HuH-7.5 (cell line): Measurements from ENCODE around the gene CHRM5.
"Not testable (repeated sequence)": the region's sequence is repeated elsewhere in the genome, so short reads cannot be mapped to it uniquely, and the experiment has no call there.

Experiments used
- DNase-seq: peaks from one replicate; pipeline ENCODE4 v3.0.0; 2011; ENCODE audit warnings: low spot score

CHRM5 gene

DNA sequence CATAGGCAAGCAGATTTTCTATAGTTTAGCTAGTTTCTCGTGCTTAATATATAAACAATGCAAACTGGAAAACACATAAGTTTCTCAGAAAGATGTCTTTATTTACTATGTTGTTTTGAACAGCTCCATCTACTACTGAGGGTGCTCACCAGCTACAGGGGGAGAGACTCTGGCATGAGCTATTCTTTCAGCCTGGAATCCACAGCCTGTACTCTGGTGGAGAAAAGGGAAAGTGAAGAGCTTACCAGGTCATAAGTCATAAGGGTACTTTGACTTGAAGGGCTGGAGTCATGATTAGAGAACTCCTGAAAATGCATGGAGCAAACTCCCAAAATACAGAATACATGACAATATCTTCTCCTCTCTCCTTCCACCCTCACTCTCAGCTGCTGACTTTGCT, 75.1 kb downstream of the CHRM5 start:
- no peak for DNase-seq

DNA sequence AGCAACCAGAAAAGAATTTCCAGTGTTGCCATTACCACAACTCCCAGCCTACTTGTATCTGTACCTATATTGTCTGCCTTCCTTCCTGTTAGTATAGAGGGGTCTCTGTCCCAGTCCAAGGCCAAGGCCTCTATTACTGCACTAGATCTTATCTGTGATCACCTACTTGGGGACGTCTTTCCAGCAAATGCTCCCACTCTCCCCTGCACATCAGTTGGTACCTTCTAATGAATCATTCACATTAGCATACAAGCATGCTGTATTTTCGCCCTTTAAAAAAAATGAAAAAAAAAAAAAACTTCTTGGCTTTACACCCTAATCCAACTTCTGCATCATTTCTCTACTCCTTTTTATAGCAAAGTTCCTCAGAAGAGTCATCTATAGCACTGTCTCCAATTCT, 75.5 kb downstream of the CHRM5 start:
- no peak for DNase-seq

DNA sequence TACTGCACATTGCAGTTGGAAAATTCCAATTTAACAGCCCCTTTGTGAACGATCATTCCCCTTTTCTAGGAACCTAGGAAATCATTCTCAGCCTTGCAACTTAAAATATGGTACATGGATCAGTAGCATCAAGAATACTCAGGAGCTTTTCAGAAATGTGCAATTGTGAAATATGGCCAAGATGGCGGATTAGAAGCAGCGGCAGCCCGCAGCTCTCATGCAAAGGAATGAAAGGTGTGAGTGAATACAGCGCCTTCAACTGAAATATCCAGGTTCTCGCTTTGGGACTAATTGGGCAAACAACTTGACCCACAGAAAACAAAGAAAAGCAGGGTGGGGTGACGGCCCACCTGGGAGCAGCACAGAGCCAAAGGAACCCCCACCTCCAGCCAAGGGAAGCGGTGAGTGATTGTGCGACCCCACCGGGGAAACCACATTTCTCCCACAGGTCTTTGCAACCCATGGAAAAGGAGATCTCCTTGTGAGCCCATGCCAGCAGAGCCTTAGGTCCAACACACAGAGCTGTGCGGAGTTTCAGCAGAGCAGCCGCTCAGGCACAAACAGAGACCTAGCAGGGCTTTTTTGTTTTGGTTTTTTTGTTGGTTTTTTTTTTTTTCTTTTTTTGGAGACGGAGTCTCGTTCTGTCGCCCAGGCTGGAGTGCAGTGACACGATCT, 78.3 kb downstream of the CHRM5 start:
- no peak for DNase-seq

DNA sequence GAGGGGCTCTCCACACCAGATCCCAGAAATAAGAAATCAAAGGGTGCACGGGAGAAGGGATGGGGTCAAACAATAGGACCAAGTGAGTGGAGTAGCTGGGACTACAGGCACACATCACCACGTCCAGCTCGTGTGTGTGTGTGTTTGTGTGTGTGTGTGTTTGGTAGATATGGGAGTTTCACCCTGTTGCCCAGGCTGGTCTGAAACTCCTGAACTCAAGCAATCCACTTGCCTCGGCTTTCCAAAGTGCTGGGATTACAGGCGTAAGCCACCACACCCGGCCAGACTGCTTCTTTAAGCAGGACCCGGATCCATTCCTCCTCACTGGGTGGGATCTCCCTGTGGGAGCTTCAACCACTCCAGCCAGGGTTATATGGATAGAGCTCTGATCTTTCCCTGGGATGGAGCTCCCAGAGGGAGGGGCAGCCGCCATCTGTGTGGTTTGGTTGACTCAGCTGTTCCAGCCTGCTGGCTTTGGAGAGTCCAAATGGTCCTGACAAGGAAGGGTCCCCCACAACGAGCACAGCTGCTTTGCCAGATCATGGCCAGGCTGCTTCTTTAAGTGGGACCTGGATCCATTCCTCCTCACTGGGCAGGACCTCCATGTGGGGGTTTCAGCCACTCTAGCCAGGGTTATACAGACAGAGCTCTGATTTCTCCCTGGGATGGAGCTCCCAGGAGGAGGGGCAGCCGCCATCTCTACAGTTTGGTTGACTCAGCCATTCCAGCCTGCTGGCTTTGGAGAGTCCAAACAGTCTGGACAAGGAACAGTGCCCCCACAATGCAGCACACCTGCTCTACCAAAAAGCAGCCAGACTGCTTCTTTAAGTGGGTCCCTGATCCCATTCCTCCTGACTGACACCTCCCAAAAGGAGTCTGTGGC, 79.8 kb downstream of the CHRM5 start:
- DNase-seq, result no peak

DNA sequence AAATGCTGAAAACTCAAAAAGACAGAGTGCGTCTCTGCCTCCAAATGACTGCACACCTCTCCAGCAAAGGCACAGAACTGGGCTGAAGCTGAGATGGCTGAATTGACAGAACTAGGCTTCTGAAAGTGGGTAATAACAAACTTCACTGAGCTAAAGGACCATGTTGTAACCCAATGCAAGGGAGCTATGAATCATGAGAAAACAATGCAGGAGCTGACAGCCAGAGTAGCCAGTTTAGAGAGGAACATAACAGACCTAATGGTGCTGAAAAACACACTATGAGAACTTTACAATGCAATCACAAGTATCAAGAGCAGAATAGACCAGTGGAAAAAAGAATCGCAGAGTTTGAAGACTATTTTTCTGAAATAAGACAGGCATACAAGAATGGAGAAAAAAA, 80.8 kb downstream of the CHRM5 start:
- no peak for DNase-seq

DNA sequence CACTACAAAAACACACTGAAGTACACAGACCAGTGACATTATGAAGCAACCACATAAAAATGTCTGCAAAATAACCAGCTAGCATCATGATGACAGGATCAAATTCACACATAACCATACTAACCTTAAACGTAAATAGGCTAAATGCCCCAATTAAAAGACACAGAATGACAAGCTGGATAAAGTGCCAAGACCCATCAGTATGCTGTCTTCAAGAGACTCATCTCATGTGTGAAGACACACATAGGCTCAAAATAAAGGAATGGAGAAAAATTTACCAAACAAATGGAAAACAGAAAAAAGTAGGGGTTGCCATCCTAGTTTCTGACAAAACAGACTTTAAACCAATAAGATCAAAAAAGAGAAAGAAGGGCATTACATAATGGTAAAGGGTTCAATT, 82.1 kb downstream of the CHRM5 start:
- not testable (repeated sequence) for DNase-seq

DNA sequence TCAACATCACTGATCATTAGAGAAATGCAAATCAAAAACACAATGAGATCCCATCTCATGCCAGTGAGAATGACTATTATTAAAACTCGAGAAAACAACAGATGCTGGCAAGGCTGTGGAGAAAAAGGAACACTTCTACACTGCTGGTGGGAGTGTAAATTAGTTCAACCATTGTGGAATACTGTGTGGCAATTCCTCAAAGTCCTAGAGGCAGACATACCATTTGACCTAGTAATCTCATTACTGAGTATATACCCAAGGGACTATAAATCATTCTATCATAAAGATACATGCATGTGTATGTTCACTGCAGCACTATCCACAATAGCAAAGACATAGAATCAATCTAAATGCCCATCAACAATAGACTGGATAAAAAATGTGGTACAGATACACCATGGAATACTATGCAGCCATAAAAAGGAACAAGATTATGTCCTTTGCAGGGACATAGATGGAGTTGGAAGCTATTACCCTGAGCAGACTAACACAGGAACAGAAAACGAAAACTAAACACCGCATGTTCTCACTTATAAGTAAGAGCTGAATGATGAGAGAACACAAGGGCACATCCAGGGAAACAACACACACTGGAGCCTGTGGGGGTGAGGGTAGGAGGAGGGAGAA, 85.9 kb downstream of the CHRM5 start:
- DNase-seq, result no peak

DNA sequence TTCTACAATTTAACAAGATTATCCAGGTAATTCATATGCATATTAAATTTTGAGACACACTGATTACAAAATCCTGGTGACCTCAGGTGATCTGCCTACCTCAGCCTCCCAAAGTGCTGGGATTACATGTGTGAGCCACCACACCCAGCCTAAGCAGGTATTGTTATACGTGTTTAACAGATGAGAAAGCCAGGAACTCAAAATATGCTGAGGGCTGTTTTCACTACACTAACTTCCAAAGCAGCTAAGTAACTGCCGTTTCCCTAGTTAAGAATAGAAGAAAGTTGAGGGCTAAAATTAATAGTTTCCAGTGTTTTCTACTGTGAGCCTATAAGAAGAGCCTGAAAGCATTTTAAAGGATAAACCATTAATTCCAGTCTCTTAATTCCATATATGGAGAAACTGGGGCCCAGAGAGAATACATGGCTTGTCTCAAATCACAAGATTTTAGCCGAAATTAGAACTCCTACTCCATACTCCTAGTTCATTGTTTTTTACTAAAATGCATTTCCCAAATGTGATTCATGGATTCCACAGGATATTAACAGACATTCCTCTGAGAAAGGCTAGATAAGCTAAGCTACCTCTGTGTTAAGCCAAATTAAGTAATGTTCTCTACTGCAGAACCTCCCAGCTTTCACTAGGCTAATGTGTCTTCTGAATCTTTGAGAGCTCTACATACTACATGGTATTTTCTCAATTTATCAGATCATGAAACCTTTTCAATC, 87.7 kb downstream of the CHRM5 start:
- no peak for DNase-seq

DNA sequence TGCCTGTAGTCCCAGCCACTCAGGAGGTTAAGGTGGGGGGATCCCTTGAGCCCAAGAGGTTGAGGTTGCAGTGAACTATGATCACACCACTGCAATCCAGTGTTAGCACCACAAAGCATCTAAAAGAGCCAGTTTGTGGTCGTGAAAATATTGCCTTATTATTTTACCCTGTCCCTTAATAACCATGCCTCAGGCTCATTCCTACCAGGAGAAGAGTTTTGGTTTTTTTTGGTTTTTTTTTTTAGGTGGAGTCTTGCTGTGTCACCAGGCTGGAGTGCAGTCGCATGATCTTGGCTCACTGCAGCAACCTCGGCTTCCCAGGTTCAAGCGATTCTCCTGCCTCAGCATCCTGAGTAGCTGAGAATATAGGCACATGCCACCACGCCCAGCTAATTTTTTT, 88.6 kb downstream of the CHRM5 start:
- DNase-seq, result no peak

DNA sequence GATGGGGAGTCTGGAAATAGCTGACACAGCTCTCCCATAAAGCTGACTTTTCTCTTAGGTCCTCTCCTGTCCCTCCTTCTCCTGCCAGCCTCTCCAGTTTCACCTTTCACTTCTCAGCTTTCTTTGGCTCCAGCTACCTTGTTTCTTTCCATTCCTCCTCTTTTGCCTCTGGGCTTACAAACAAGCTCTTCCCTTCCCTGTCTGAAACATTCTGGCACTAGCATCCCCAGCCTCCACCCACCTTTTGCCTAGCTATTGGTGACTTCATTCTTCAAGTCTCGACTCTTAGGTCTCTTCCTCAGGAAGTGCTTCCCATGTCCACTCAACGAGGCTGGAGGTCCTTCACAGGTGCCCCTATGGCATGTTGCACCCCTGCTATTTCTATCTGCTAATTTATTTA, 91.2 kb downstream of the CHRM5 start:
- DNase-seq, result no peak

DNA sequence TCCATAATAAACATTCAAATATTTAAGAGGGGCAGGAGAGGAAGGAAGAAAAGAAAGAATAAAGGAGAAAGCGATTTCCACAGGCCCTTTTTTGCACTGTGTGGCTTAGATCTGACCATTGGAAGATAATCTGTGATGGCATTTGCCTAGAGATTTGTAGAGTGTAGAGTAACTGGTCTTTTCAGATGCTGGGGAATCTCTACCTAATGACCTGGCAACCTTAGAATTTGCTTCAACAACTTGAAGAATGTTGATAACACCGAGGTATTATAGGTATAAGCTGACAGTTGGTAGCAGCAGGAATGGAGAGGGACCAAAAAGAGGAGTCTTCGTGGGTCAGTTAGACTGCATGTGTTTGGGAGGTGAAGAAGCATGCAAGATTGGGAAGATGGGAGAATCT, 91.6 kb downstream of the CHRM5 start:
- no peak for DNase-seq

DNA sequence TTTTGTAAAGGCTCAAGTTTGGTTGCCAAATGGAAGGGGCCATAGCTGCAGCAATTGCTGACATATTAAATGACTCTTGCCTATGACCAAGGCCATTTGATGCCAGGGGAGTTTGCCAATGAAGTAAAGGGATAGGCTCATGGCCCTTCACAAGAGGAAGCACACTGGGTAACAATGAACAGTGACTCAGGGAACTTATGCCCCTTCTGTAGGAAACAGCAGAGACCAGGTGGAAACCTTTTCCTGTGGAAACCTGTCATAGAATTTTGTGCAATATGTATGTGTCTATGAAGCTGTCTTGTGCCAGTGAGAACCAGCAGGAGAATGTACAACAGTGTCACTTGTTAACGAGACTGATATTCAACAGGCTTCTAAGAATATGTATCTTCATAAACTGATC, 96.1 kb downstream of the CHRM5 start:
- DNase-seq, result no peak

DNA sequence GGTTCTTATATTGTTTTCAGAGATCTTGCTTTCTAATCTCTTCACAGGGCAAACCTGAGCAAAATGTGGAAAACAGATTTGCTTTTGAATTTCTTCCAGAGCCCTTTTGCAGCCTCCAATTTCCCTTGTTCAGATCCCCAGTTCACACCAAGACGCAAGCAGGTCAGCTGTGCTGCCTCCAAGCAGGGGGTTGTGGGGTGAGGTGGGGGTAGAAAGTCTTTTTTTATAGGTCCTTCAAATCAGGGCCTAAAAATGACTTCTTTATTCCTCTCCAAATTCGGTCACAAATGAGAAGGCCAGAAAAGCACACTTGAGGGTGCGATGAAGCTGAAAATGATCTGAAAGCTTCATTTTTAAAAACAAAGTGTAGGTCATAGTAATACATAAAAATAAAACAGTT, 97.0 kb downstream of the CHRM5 start:
- DNase-seq, result no peak

DNA sequence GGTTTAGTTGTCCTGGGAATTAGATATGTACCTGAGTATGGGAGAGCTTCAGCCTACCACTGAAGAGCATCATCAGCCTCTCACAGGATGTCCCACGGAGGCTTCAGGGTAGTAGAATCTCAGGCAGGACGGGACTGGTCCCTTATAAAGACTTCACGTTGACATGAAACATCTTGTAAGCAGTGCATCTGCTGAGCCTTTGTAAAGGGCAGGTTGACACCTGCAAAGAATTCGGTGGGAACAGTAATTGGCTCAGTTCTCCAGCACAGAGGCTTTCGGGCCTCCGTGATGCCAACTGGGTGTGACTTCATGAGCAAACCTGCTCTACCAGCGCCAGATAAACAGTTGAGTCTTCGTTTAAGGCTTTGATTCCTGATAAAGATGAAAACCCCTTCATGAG, 97.6 kb downstream of the CHRM5 start:
- no peak for DNase-seq

DNA sequence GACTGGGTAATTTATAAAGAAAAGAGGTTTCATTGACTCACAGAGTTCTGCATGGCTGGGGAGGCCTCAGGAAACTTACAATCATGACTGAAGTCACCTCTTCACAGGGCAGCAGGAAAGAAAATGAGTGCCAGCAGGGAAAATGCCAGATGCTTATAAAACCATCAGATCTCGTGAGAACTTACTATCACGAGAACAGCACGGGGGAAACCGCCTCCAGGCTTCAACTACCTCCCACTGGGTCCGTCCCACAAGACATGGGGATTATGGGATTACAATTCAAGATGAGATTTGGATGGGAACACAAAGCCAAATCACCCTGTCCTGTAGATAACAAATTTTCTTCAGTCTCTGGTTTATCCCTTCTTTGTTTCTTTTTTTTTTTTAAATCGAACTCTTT, 101.7 kb downstream of the CHRM5 start:
- DNase-seq, result no peak

DNA sequence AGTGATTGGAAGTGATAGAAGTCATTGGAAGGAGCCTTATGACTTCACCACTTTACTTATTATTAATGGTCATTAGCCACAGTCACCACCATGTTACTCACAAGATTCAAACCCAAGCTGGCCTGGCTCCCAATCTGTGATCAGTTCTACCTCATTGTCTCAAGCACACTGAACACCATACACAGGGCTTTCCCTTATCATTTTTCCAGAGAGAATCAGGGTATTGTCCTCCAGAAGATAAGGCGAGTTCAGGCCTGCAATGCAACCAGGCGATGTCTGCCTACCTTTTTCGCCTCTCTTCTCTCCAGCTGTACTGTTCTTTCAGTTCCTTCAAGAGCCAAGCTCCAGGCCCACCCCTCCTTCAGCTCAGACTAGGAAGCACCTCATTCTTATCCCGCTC, 108.5 kb downstream of the CHRM5 start:
- DNase-seq, result no peak

DNA sequence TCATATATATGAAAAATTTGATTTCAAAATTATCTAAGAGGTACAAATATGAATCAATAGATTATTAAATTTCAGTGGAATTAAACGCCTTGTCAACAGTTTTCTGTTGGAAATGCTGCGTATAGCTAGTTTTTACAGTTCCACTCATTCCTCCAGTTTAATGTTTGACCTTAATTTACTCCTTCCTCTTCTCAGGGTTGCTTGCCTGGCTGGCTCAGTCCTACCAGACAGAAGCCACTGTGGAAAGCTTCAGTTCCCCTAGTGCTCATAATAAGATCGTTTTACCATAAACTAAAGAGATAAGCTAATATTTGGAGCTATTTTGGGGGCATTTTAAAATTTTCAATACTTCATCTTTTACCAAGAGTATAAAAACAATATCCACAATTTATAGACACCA, 110.6 kb downstream of the CHRM5 start:
- DNase-seq, result no peak

DNA sequence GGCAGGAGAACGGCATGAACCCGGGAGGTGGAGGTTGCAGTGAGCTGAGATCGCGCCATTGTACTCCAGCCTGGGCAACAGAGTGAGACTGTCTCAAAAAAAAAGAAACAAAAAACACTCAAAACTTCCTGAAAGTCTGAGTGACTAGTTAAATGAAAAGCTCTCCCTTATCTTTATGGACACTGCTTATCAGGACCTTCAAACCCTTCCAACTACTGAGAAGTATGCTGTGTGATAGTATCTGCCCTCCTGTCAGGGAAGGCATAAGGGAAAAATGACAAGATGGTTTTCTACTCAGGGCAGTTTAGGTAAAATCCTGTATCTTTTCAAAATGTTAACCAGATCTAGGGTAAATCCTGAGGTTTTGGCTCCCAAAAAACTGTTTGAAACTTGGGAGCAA, 111.6 kb downstream of the CHRM5 start:
- DNase-seq, result no peak

DNA sequence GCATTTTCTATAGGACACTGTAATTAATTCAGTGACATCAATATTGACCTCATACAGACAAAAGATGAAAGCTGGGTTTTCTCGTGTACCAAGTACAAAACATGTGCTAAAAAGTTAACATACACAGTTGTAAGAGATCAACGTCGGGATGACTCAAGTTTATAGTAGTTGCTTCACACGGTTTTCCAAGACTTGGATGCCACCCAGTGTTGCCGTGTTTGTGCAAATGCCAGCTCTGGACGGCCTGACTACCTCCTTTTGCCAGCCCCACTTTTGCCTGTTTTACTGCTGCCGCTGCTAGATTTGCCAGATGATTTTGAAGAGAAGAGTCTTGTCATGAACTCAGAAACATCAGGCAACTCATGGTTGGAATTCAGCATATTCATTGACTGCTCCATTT, 115.8 kb downstream of the CHRM5 start:
- no peak for DNase-seq

DNA sequence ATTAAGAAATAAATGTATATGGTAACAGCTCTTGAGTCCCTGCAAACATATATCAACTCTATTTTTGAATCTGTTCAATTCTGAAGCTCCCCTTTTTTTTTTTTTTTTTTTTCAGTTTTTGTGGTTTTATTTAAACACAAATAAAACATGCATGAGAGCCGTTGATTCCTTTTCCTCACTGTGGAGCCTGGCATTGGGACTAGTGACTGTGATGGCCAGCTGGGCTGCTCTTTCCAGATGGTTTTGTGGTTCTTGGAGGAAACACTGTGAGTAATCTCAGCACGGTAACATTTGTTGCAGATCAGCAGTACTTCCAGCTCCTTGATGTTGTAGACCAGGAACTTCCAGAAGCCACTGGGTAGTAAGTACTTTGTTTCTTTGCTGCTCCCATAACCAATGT, 117.4 kb downstream of the CHRM5 start:
- no peak for DNase-seq

DNA sequence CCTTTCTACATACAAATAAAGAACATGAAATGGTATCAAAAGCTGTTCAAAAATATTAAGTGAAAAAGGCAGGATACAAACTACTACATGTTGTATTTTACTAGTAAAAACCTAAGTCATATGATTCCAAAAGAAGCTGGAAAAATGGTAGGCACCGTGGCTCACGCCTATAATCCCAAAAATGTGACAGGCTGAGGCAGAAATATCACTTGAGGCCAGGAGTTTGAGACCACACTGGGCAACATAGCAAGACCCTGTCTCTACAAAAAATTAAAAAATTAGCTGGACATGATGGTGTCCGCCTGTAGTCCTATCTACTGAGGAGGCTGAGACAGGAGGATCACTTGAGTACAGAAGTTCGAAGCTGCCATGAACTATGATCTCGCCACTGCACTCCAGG, 131.6 kb downstream of the CHRM5 start:
- DNase-seq, result no peak

DNA sequence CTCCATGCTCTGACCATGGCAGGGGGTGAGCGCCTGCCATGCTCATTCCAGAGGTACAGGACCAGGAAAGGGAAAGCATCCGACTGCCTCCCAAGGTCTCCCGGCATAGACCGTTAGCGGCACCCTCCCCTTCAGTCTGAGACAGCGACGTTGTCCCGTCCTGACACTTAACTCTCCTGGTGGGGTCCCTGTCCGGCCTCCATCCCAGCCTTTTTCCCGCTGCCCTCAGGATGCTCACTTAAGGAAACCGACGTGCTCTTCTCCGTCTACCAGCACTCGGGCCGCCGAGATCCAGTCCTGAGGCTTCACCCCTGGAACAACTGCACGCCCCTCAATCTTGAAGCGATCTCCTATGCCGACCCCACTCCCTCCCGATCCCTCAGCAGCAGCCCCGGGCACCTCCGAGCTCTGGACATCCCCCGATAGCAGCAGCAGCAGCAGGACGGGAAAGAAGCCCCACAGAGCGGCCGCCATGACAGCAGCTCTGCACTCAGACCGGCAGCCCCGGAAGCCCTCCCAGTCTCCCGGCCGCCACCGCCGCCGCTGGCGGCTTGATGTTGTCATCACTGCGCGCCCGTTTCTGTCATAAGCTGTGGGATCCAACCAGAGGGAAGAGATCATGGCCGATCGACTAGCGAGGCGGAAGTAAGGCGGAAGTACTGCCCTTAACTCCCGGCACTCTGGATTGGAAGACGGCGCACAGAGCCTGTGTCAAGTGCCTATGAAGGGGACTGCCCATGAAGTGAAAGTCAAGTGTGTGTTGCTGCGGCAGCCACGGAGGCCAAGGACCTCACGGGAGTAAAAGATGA, 133.3 kb downstream of the CHRM5 start, which contains the start of the genes EMC7 and PGBD4:
Gene EMC7 (minus strand): TSS at position 497 of the 809 bp plus-strand sequence. CDS start 23 bp downstream, at position 474.
Gene PGBD4 (plus strand): TSS at position 718 of the 809 bp plus-strand sequence. CDS start 449 bp downstream, outside the sequence.
- DNase-seq, result peak; percentile 72
